Memory B cell (primary cell): ENCODE measurements around the gene NSUN2.

Source experiments
- ATAC-seq: fragments of 150-1000 bp; cut with Tn5 transposase; 2 replicates; pipeline ENCODE4 v1.10.0; 2021; ENCODE audit warnings: low read depth, mild to moderate bottlenecking, moderate library complexity
- DNase-seq, 2 donors: peaks; one replicate each; pipeline ENCODE4 v3.0.0; 2022; ENCODE audit warnings: low spot score in 2 of 2
- H3K27ac Mint-ChIP-seq: one replicate; pipeline ENCODE4 v1.8.0; 2022; ENCODE audit warnings: mild to moderate bottlenecking, moderate library complexity, mixed read lengths
- H3K27me3 Mint-ChIP-seq: one replicate; pipeline ENCODE4 v1.8.0; 2022; ENCODE audit warnings: mixed read lengths
- H3K36me3 Mint-ChIP-seq: one replicate; pipeline ENCODE4 v1.8.0; 2022; ENCODE audit warnings: mild to moderate bottlenecking, mixed read lengths
- H3K4me1 Mint-ChIP-seq: one replicate; pipeline ENCODE4 v1.8.0; 2022; ENCODE audit warnings: mixed read lengths
- H3K4me3 Mint-ChIP-seq: one replicate; pipeline ENCODE4 v1.8.0; 2022; ENCODE audit warnings: mild to moderate bottlenecking, moderate library complexity, mixed read lengths
- H3K9me3 Mint-ChIP-seq: one replicate; pipeline ENCODE4 v1.8.0; 2022; ENCODE audit warnings: mixed read lengths

Gene NSUN2

GRCh38 chr5:6604946-6605345, 27.9 kb downstream of the NSUN2 start:
- H3K9me3 Mint-ChIP-seq: no peaks in the 10 kb centered on the region
- DNase-seq (no peak), ATAC-seq (no peak)
- no peaks in the 10 kb centered on the region for H3K4me1 Mint-ChIP-seq
- H3K4me3 Mint-ChIP-seq: no peak overlapping the region
- H3K27me3 Mint-ChIP-seq: no peaks in the 10 kb centered on the region
- peaks cover 48% of the 10 kb centered on the region for H3K36me3 Mint-ChIP-seq
- H3K27ac Mint-ChIP-seq: no peak overlapping the region

DNA sequence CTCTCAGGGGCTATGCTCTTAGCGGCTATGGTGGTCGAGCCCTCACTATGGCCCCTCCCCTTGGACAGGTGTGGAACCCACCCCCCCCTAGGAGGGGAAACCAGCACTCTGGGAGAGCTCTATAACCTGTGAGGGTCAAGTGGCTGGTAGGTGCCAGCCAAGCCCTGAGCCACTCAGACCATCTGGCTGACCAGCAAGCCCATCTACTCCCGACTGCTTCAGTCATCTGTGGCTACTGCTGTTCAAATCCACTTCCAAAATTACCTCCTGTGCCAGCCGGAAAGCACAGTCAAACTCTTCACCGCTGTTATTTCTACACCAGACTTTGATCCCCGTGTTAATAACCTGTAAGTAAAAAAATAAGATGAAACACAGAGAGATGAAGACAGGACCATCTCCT, 28.5 kb downstream of the NSUN2 start:
- no peaks in the 10 kb centered on the region for H3K9me3 Mint-ChIP-seq
- H3K4me3 Mint-ChIP-seq: no peak overlapping the region
- DNase-seq: no peak
- H3K4me1 Mint-ChIP-seq: no peaks in the 10 kb centered on the region
- no peaks in the 10 kb centered on the region for H3K27me3 Mint-ChIP-seq
- no peak overlapping the region for H3K27ac Mint-ChIP-seq
- no peak for ATAC-seq
- peaks cover 47% of the 10 kb centered on the region for H3K36me3 Mint-ChIP-seq

DNA sequence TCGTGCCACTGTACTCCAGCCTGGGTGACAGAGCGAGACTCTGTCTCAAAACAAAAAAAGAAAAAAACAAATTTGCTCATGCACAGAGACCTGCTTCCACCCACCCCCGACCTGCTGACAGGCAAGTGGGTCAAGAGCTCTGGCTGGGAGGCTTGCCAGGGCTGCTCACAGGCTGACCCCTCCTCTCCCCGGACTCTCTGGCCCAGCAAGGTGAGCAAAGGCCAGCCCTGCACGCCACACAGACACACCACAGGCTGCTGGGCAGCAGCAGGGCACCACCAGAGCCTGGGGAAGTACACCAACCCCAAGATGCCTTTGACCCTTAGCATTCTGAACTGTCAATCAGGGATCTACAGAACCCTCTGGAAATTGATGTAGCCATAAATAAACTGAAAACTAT, 29.2 kb downstream of the NSUN2 start:
- Mint-ChIP-seq H3K9me3 (no peaks in the 10 kb centered on the region), H3K4me3 (no peak overlapping the region), H3K27me3 (no peaks in the 10 kb centered on the region), H3K4me1 (no peaks in the 10 kb centered on the region), H3K27ac (no peak overlapping the region), H3K36me3 (peaks cover 51% of the 10 kb centered on the region)
- ATAC-seq (no peak), DNase-seq (no peak)

- ATAC-seq (no peak), DNase-seq (no peak)
- H3K27ac Mint-ChIP-seq: no peak overlapping the region
- no peaks in the 10 kb centered on the region for H3K4me1 Mint-ChIP-seq
- H3K9me3 Mint-ChIP-seq: no peaks in the 10 kb centered on the region
- H3K27me3 Mint-ChIP-seq: no peaks in the 10 kb centered on the region
- peaks cover 57% of the 10 kb centered on the region for H3K36me3 Mint-ChIP-seq
- H3K4me3 Mint-ChIP-seq: no peak overlapping the region
These were observed 30.4 kb downstream of the NSUN2 start for GRCh38 chr5:6602441-6602840.

DNA sequence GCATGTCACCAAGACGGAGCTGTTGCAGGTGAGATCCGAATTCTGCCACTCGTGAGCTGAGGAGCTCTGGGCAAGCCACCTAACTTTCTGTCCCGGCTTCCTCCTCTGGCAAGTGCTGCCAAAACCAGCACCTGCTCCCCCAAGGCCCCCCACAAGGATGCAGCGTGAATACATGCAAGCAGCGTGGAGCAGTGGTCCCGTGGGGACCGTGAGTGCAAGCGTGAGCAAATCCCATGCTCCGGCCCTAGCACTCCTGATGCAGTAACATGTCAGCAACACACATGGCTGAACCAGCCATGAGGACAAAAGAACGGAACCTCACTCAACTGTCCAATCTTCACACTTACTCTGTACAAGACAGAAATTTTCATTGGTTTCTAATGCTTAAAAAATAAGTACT, 31.0 kb downstream of the NSUN2 start:
- Mint-ChIP-seq H3K36me3 (peaks cover 59% of the 10 kb centered on the region), H3K4me1 (no peaks in the 10 kb centered on the region), H3K27me3 (no peaks in the 10 kb centered on the region), H3K9me3 (no peaks in the 10 kb centered on the region), H3K27ac (no peak overlapping the region), H3K4me3 (no peak overlapping the region)
- ATAC-seq (no peak), DNase-seq (no peak)

DNA sequence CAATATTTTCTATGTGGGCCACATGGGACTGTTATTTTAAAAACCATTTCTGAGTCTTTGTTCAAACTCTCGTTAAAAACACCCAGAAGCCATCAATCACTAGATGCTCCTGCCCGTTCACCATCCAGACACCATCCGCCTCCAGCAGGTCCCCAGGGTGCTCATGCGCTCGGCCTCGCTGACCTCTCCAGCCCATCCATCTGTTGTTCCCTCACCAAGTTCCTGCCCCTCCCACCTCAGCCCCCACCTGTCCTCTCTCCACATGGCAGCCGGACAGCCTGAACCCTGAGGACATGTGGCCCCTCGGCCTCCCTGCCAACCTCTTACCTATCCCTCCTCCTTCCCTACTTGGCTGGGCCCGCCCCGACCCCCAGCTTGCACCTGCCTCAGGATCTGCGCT, 31.6 kb downstream of the NSUN2 start:
- ATAC-seq: no peak
- H3K9me3 Mint-ChIP-seq: no peaks in the 10 kb centered on the region
- H3K36me3 Mint-ChIP-seq: peaks cover 63% of the 10 kb centered on the region
- H3K4me1 Mint-ChIP-seq: no peaks in the 10 kb centered on the region
- H3K27me3 Mint-ChIP-seq: no peaks in the 10 kb centered on the region
- no peak overlapping the region for H3K4me3 Mint-ChIP-seq
- H3K27ac Mint-ChIP-seq: no peak overlapping the region
- no peak for DNase-seq

DNA sequence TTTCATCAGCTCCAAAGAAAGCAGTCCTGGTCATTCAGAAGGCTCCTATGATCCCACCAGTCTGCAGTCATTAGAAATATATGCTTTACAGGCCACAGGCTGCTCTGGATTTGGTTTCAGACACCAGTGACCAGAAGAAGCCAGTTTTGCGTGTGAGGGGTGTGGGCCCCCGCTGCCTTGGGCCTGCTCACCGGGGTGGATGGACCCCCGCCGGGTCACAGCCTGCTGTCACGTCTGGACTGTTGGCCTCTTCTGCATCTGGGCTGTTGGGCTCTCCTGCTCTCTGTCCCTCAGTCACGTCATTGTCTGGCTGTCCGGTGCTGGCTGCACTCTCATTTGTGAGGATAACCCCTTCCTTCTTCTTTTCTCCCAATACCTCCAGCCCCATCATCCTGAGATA, 33.1 kb downstream of the NSUN2 start:
- Mint-ChIP-seq H3K36me3 (peaks cover 60% of the 10 kb centered on the region), H3K27me3 (no peaks in the 10 kb centered on the region), H3K4me3 (no peak overlapping the region), H3K27ac (no peak overlapping the region), H3K4me1 (no peaks in the 10 kb centered on the region), H3K9me3 (no peaks in the 10 kb centered on the region)
- DNase-seq (no peak), ATAC-seq (no peak)

GRCh38 chr5:6598351-6598900, 34.4 kb downstream of the NSUN2 start:
- Mint-ChIP-seq H3K4me3 (no peak overlapping the region), H3K4me1 (no peaks in the 10 kb centered on the region), H3K9me3 (no peaks in the 10 kb centered on the region), H3K27me3 (no peaks in the 10 kb centered on the region), H3K27ac (no peak overlapping the region), H3K36me3 (peaks cover 56% of the 10 kb centered on the region)
- no peak for ATAC-seq
- DNase-seq: no peak

GRCh38 chr5:6597557-6597956, 35.3 kb downstream of the NSUN2 start:
- Mint-ChIP-seq H3K4me3 (no peak overlapping the region), H3K9me3 (no peaks in the 10 kb centered on the region), H3K36me3 (peaks cover 56% of the 10 kb centered on the region), H3K27me3 (no peaks in the 10 kb centered on the region), H3K27ac (no peak overlapping the region), H3K4me1 (no peaks in the 10 kb centered on the region)
- ATAC-seq (no peak), DNase-seq (no peak)

DNA sequence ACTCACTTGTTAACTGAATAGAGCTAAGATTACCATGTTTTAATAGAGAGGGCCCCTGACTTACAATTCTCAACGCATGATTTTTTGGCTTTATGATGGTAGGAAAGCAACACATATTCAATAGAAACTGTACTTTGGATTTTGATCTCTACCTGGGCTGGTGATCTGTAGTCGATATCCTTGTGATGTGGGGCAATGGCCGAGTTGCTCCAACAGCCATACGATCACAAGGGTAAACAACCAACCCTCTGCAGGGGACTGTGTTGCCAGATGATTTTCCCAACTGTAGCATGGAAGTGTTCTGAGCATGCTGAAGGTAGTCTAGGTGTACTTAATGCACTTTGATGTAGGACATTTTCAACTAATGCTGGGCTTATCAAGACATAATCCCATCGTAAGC, 36.5 kb downstream of the NSUN2 start:
- H3K4me3 Mint-ChIP-seq: no peak overlapping the region
- no peaks in the 10 kb centered on the region for H3K27me3 Mint-ChIP-seq
- DNase-seq (no peak), ATAC-seq (no peak)
- H3K4me1 Mint-ChIP-seq: peaks cover 3% of the 10 kb centered on the region
- H3K27ac Mint-ChIP-seq: no peak overlapping the region
- H3K9me3 Mint-ChIP-seq: peaks cover 2% of the 10 kb centered on the region
- peaks cover 47% of the 10 kb centered on the region for H3K36me3 Mint-ChIP-seq

DNA sequence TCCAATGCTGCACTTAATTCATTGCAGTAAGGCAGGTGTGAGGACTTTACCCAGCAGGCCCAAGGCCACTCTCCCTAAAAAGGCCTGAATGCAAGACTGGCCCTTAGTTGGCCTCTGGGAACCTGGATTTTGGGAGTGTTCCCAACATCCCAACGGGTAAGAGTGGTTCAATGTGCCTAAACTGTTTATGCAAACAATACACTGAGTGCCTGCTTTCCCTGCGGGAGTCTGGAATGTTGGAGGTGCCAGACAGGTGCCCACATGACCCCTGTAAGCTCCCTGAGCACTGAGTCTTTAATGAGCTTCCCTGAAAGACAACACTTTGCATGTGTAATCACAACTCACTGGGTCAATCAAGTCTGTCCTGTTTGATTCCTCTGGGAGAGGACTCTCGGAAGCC, 37.4 kb downstream of the NSUN2 start:
- DNase-seq (no peak), ATAC-seq (no peak)
- H3K4me3 Mint-ChIP-seq: no peak overlapping the region
- H3K27ac Mint-ChIP-seq: no peak overlapping the region
- H3K9me3 Mint-ChIP-seq: peaks cover 2% of the 10 kb centered on the region
- H3K27me3 Mint-ChIP-seq: no peaks in the 10 kb centered on the region
- H3K36me3 Mint-ChIP-seq: peaks cover 39% of the 10 kb centered on the region
- peaks cover 3% of the 10 kb centered on the region for H3K4me1 Mint-ChIP-seq

- Mint-ChIP-seq H3K36me3 (peaks cover 32% of the 10 kb centered on the region), H3K4me1 (peaks cover 3% of the 10 kb centered on the region), H3K9me3 (peaks cover 2% of the 10 kb centered on the region), H3K4me3 (no peak overlapping the region), H3K27ac (no peak overlapping the region), H3K27me3 (no peaks in the 10 kb centered on the region)
- no peak for ATAC-seq
- no peak for DNase-seq
These were observed 38.8 kb downstream of the NSUN2 start for GRCh38 chr5:6594066-6594465.

DNA sequence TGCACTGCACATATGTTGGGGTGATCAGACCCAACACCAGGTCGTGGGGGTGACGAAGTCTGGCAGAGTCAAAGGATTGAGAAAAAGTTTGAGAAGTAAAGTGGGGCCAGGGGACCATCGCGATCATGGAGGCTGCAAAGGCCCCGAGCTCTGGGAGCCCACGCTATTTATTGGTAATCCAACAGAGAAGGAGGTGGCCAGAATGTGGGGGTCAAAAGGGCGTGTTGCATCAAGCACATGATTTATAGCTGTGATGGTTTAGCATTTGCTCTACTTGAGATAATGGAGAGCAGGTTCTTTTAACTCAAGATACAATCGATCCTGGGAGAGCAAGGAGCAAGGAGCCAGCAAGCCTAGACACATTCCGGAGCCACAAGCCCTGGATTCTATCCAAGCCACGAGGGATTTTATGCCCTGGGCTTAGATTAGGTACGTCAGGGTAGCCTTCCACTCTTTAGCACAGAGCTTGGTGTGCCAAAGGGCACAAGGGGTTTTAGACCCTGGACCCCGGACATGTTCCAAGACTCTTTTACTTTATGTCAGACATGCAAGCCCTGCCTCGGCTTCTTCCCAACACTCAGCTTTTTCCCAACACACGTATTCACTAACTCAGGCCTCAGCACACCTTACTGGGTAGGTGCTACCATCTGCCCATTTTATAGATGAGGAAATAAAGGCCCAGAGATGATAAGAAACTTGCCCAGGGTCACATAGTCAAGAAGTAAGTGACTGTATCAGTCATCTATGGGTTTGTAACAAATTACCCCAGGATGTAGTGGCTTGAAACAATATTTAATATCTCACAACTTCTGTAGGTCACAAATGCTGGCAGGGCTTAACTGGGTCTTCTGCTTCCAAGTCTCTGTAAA, 39.5 kb downstream of the NSUN2 start:
- DNase-seq (no peak), ATAC-seq (no peak)
- Mint-ChIP-seq H3K4me1 (peaks cover 3% of the 10 kb centered on the region), H3K27ac (no peak overlapping the region), H3K36me3 (peaks cover 27% of the 10 kb centered on the region), H3K27me3 (no peaks in the 10 kb centered on the region), H3K9me3 (peaks cover 2% of the 10 kb centered on the region), H3K4me3 (no peak overlapping the region)

DNA sequence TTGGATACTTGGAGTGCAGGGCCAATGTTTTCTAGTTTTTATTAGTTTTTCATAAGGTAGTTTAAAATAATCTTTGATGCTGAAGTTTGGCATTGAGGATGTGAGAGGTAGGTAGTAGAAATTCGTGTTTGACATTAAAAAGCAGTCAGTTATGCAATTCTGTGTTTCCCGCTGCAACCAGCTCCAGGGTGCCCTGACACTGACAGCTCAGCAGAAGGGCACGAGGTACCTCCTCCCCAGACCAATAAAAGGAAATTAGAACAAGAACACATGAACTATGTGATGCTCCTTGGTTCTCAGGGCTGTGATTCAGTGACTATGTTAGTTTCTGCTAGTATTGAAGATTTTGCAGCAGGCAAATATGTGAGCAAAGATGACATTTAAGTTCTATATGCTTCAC, 40.2 kb downstream of the NSUN2 start:
- H3K36me3 Mint-ChIP-seq: peaks cover 20% of the 10 kb centered on the region
- peaks cover 2% of the 10 kb centered on the region for H3K9me3 Mint-ChIP-seq
- DNase-seq: no peak
- H3K27ac Mint-ChIP-seq: no peak overlapping the region
- peaks cover 3% of the 10 kb centered on the region for H3K4me1 Mint-ChIP-seq
- no peak overlapping the region for H3K4me3 Mint-ChIP-seq
- ATAC-seq: no peak
- H3K27me3 Mint-ChIP-seq: no peaks in the 10 kb centered on the region
